GM23248 (cell line): ENCODE results near the gene ACYP1.

Experiments
- EZH2 ChIP-seq: fragments of 200-600 bp; sonication (generic); IDR thresholded peaks from 2 replicates; pipeline ENCODE4 v1.6.1; 2018; ENCODE audit warnings: antibody characterized with exemption, mild to moderate bottlenecking; ENCODE audit not compliant: insufficient read depth, poor library complexity, severe bottlenecking
- EZH2phosphoT487 ChIP-seq: fragments of 200-600 bp; sonication (generic); IDR thresholded peaks from 2 replicates; pipeline ENCODE4 v1.6.1; 2018; ENCODE audit warnings: antibody characterized with exemption, moderate library complexity, mild to moderate bottlenecking, low read depth; ENCODE audit not compliant: insufficient read depth

GRCh38 chr14:75044752-75045151, 19.1 kb downstream of the ACYP1 start:
- TF ChIP-seq EZH2phosphoT487 (no peak), EZH2 (no peak)
